B cell (primary cell): ENCODE data around the gene FAM168B. TPM values are rescaled to one million over a fixed set of nuclear protein-coding genes. Genes with fewer than 3 reads are reported as not detected.

ENCODE experiments used
- ATAC-seq: fragments of 200-7000 bp; cut with Tn5 transposase; one replicate; pipeline ENCODE4 v1.10.0; 2021; ENCODE audit warnings: low read depth, mild to moderate bottlenecking, moderate number of reproducible peaks, moderate library complexity
- CTCF ChIA-PET: fragments of 350-600 bp; sonication (Branson Sonifier 250); formaldehyde crosslinking; loops from one replicate; lab custom pipeline; 2021; ENCODE audit warnings: antibody characterized with exemption, inconsistent platforms; lab: Charles Lee
- POLR2A ChIA-PET: fragments of 350-600 bp; sonication (Branson Sonifier 250); formaldehyde crosslinking; loops from one replicate; lab custom pipeline; 2021; ENCODE audit warnings: antibody characterized with exemption; lab: Charles Lee
- DNase-seq: peaks from one replicate; pipeline ENCODE4 v3.0.0; 2013
- H2AFZ ChIP-seq: 2 replicates; pipeline ENCODE4 v1.6.1; 2012; ENCODE audit warnings: mild to moderate bottlenecking, low read depth, low read length; ENCODE audit not compliant: insufficient read depth, poor library complexity, severe bottlenecking
- H3K27ac ChIP-seq, 2 donors: 1 replicate in 1 of 2; 2 replicates in 1 of 2; pipeline ENCODE4 v1.5.1; 2012 to 2013; ENCODE audit warnings: low read length in 2 of 2, mild to moderate bottlenecking in 2 of 2, moderate library complexity in 1 of 2
- H3K27me3 ChIP-seq, 4 experiments: fragments of 200-600 bp in 1 of 4; sonication (generic) in 1 of 4; replicated peaks in 1 of 4; 1 replicate in 2 of 4; 2 replicates in 2 of 4; pipeline versions ENCODE4 v1.6.1 to v1.7.0; 2013 to 2016; ENCODE audit warnings: low read length in 3 of 4, mild to moderate bottlenecking in 2 of 4, mixed read lengths in 1 of 4, moderate library complexity in 1 of 4; ENCODE audit not compliant: insufficient read depth in 4 of 4, control insufficient read depth in 3 of 4; ENCODE audit errors: control extremely low read depth in 1 of 4
- H3K36me3 ChIP-seq, 2 experiments: replicated peaks in 1 of 2; 1 replicate in 1 of 2; 2 replicates in 1 of 2; pipeline versions ENCODE4 v1.6.1 to v1.7.1; 2013; ENCODE audit warnings: low read length in 1 of 2; ENCODE audit not compliant: insufficient read depth in 2 of 2, control insufficient read depth in 1 of 2; ENCODE audit errors: control extremely low read depth in 1 of 2, extremely low read depth in 1 of 2
- H3K4me1 ChIP-seq, 2 donors: fragments of 200-600 bp in 1 of 2; sonication (generic) in 1 of 2; 1 replicate in 1 of 2; 2 replicates in 1 of 2; pipeline versions ENCODE4 v1.5.1 to v1.6.1; 2013 to 2017; ENCODE audit warnings: low read length in 2 of 2; ENCODE audit not compliant: control insufficient read depth in 2 of 2, insufficient read depth in 2 of 2
- H3K4me2 ChIP-seq: replicated peaks from 2 replicates; pipeline ENCODE3; 2012; ENCODE audit warnings: mild to moderate bottlenecking, low read depth, low read length; ENCODE audit not compliant: poor library complexity, severe bottlenecking
- H3K4me3 ChIP-seq, 5 experiments: fragments of 200-600 bp in 1 of 5; sonication (generic) in 1 of 5; 1 replicate in 3 of 5; 2 replicates in 2 of 5; pipeline versions ENCODE4 v1.5.1 to v1.7.0; 2011 to 2016; ENCODE audit warnings: low read length in 4 of 5, mild to moderate bottlenecking in 4 of 5, low read depth in 2 of 5, control low read depth in 1 of 5, moderate library complexity in 1 of 5; ENCODE audit not compliant: insufficient read depth in 1 of 5; ENCODE audit errors: control extremely low read depth in 1 of 5, extremely low read depth in 1 of 5
- H3K79me2 ChIP-seq: fragments of 200-600 bp; sonication (generic); one replicate; pipeline ENCODE4 v1.6.0; 2016; ENCODE audit warnings: low read length; ENCODE audit not compliant: control insufficient read depth, insufficient read depth
- H3K9ac ChIP-seq: fragments of 200-600 bp; sonication (generic); 2 replicates; pipeline ENCODE4 v1.6.1; 2017; ENCODE audit warnings: mild to moderate bottlenecking, low read length, moderate library complexity
- H3K9me3 ChIP-seq, 3 donors: one replicate each; pipeline versions ENCODE4 v1.6.1 to v1.7.1; 2013; ENCODE audit warnings: low read length in 2 of 3; ENCODE audit not compliant: control insufficient read depth in 2 of 3, insufficient read depth in 1 of 3; ENCODE audit errors: control extremely low read depth in 1 of 3
- H4K20me1 ChIP-seq: 2 replicates; pipeline ENCODE4 v1.6.0; 2012; ENCODE audit warnings: mild to moderate bottlenecking, low read length; ENCODE audit not compliant: insufficient read depth, control insufficient read depth, poor library complexity, severe bottlenecking
- H3K27ac Mint-ChIP-seq: one replicate; pipeline ENCODE4 v1.8.0; 2021; ENCODE audit warnings: mixed read lengths
- H3K27me3 Mint-ChIP-seq: one replicate; pipeline ENCODE4 v1.8.0; 2021; ENCODE audit warnings: mixed read lengths
- H3K4me1 Mint-ChIP-seq: one replicate; pipeline ENCODE4 v1.8.0; 2021; ENCODE audit warnings: mixed read lengths
- H3K4me3 Mint-ChIP-seq: one replicate; pipeline ENCODE4 v1.8.0; 2021; ENCODE audit warnings: mixed read lengths
- H3K9me3 Mint-ChIP-seq: one replicate; pipeline ENCODE4 v1.8.0; 2022; ENCODE audit warnings: mixed read lengths; ENCODE audit not compliant: insufficient read depth
- EZH2 ChIP-seq: IDR thresholded peaks from 2 replicates; pipeline ENCODE4 v1.6.1; 2012; ENCODE audit warnings: borderline replicate concordance, low read depth, mild to moderate bottlenecking, moderate library complexity, low read length; ENCODE audit not compliant: insufficient read depth, poor library complexity, severe bottlenecking
- WGBS: methylation state at CpG from one replicate; pipeline ENCODE4 v1.1.5; 2013; ENCODE audit warnings: missing lambda C conversion rate; ENCODE audit not compliant: insufficient coverage; 5-methylcytosine and 5-hydroxymethylcytosine counted together
- intact Hi-C: fragments of 100-400 bp; cut with micrococcal nuclease; formaldehyde crosslinking; loops from one replicate; pipeline ENCODE4 v1.10.0; 2022
- polyA plus RNA-seq: library from polyadenylated mRNA; depleted of rRNA; stranded (reverse); fragments of >200 nt; gene quantifications from 2 replicates; pipeline ENCODE4 v1.2.3, GENCODE V29; 2012
- total RNA-seq, 2 donors: library from RNA; stranded (reverse); fragments of 120-200 nt in 1 of 2; gene quantifications; 1 replicate in 1 of 2; 2 replicates in 1 of 2; pipeline versions ENCODE4 v1.2.3 to v1.2.4, GENCODE V29; 2013 to 2022
- TF ChIP-seq, protein P1 (sequence below): fragments of 200-600 bp; IDR thresholded peaks from one replicate; pipeline ENCODE4 v1.8.0; 2022; ENCODE audit warnings: antibody characterized with exemption, mild to moderate bottlenecking

Gene FAM168B
- total and polyA plus RNA-seq, 2 donors (not counting 1 experiment from before 2014, with no cell fraction given), result 38.6 to 70.5 TPM

DNA sequence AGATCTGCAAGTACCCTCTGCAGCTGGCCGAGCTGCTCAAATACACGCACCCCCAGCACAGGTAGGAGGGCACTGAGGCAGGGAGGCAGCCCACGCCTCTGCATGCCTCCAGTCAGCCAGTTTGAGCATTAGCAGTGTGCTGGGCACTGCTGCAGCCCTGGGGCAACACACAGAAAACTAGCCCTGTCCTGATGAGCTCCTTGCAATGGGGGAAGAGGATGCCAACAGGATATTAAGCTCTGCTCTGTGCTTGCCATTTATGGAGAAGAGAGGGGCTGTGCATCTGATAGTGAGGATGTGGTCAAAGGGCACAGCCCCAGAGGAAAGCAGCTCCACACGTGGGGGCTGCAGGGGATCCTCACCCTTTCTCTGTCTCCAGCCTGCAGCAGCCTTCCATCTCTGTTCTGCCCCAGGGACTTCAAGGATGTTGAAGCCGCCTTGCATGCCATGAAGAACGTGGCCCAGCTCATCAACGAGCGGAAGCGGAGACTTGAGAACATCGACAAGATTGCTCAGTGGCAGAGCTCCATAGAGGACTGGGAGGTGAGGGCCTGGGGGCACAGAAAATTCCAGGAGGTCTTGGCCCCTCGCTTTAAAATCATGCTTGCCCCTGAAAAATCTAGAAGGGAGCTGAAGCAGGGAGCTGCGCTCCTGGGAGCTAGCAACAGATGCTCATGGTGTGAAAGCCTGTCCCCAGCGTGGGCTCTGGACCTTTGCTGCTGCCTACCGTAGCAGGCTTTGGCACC lies 51.7 kb downstream of the FAM168B start:
- H3K9ac ChIP-seq, result no peak overlapping the region
- H2AFZ ChIP-seq, result no peak overlapping the region
- ATAC-seq, result no peak
- CTCF ChIA-PET, result no interaction called here
- POLR2A ChIA-PET, result no interaction called here
- H3K9me3 ChIP-seq, result no peaks in the 10 kb centered on the region
- no peak for DNase-seq
- Mint-ChIP-seq H3K27ac (no peak overlapping the region), H3K27me3 (peaks cover 17% of the 10 kb centered on the region), H3K9me3 (no peaks in the 10 kb centered on the region), H3K4me3 (no peak overlapping the region), H3K4me1 (peaks cover 10% of the 10 kb centered on the region)
- TF ChIP-seq, protein P1, sequence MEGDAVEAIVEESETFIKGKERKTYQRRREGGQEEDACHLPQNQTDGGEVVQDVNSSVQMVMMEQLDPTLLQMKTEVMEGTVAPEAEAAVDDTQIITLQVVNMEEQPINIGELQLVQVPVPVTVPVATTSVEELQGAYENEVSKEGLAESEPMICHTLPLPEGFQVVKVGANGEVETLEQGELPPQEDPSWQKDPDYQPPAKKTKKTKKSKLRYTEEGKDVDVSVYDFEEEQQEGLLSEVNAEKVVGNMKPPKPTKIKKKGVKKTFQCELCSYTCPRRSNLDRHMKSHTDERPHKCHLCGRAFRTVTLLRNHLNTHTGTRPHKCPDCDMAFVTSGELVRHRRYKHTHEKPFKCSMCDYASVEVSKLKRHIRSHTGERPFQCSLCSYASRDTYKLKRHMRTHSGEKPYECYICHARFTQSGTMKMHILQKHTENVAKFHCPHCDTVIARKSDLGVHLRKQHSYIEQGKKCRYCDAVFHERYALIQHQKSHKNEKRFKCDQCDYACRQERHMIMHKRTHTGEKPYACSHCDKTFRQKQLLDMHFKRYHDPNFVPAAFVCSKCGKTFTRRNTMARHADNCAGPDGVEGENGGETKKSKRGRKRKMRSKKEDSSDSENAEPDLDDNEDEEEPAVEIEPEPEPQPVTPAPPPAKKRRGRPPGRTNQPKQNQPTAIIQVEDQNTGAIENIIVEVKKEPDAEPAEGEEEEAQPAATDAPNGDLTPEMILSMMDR, result no peak
- TF ChIP-seq EZH2, result no peak
- intact Hi-C loops, result no loop called here
- H3K27ac ChIP-seq, result no peak overlapping the region
- 85% methylated on average over 14 of the region's 14 CpGs for WGBS
- no peak overlapping the region for H3K4me3 ChIP-seq
- no peak overlapping the region for H3K4me2 ChIP-seq
- H3K27me3 ChIP-seq, result peaks cover 0 to 23% (median 0%) of the 10 kb centered on the region in 4 experiments
- H3K79me2 ChIP-seq, result no peaks in the 10 kb centered on the region
- peaks cover 7 to 8% of the 10 kb centered on the region in 2 donors for H3K4me1 ChIP-seq
- no peaks in the 10 kb centered on the region for H4K20me1 ChIP-seq
- peaks cover 0 to under 1% of the 10 kb centered on the region in 2 experiments for H3K36me3 ChIP-seq

GRCh38 chr2:131040661-131041401 lies 52.4 kb downstream of the FAM168B start:
- Histone ChIP-seq H3K9ac (no peak overlapping the region), H3K4me1 (peaks cover 7 to 8% of the 10 kb centered on the region in 2 donors), H3K79me2 (no peaks in the 10 kb centered on the region), H2AFZ (no peak overlapping the region), H3K27ac (no peak overlapping the region), H3K36me3 (no peaks in the 10 kb centered on the region), H3K9me3 (no peaks in the 10 kb centered on the region), H4K20me1 (no peaks in the 10 kb centered on the region), H3K4me2 (peak overlapping the region; percentile 54), H3K4me3 (no peak overlapping the region), H3K27me3 (peaks cover 0 to 31% (median 0%) of the 10 kb centered on the region in 4 experiments)
- no peak overlapping the region for H3K27ac Mint-ChIP-seq
- no peaks in the 10 kb centered on the region for H3K9me3 Mint-ChIP-seq
- ChIA-PET CTCF (no interaction called here), POLR2A (no interaction called here)
- peaks cover 10% of the 10 kb centered on the region for H3K4me1 Mint-ChIP-seq
- intact Hi-C loops, result no loop called here
- DNase-seq (no peak), ATAC-seq (no peak)
- H3K27me3 Mint-ChIP-seq, result peaks cover 21% of the 10 kb centered on the region
- H3K4me3 Mint-ChIP-seq, result no peak overlapping the region
- TF ChIP-seq, protein P1, result no peak
- no peak for TF ChIP-seq EZH2
- WGBS, result 68% methylated on average over 23 of the region's 23 CpGs
